ENCODE measurements around the gene HOXD12.

HOXD12 gene

DNA sequence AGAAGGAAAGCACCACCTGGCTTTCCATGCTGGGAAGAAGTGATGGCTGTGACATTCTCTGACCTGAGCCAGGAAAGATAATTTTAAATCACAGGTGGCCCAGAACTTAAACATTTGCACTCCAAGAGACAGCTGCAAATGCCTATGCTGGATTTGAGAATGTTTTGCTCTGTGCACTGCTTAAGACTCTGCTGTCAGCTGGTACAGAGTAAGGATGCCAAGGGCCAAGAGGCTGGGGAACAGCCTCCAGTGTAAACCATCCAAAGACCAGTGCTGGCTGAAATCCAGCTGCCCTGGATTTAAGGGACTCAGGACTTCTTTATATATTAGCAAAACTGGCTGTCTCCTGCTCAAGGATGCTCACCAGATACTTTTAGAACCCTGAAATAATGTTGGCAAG is 33.8 kb downstream of the HOXD12 start:
- Histone ChIP-seq H4K20me1 (ENCODE audit: control insufficient read depth, insufficient read depth, low read depth, low read length) (no peaks in the 10 kb centered on the region), H3K9me3 (ENCODE audit: control insufficient read depth, insufficient read depth, low read length) (no peaks in the 10 kb centered on the region), H3K36me3 (ENCODE audit: control insufficient read depth, low read length) (no peaks in the 10 kb centered on the region), H3K27ac (ENCODE audit: low read depth, low read length) (no peak overlapping the region), H3K79me2 (ENCODE audit: control insufficient read depth, low read length) (no peaks in the 10 kb centered on the region), H3K4me1 (ENCODE audit: control insufficient read depth, low read length) (no peaks in the 10 kb centered on the region), H3K4me2 (ENCODE audit: low read length) (no peak overlapping the region), H3K9me2 (replicated peaks; ENCODE audit: control insufficient read depth, low read length) (no peaks in the 10 kb centered on the region), H3K27me3 (ENCODE audit: control insufficient read depth, low read length) (peaks cover 8% of the 10 kb centered on the region; the same call in 1 of the 2 replicates), H3F3A (ENCODE audit: control insufficient read depth, insufficient read depth) (no peaks in the 10 kb centered on the region), H3K4me3 (ENCODE audit: low read length) (no peak overlapping the region)
- no peak for TF ChIP-seq EZH2phosphoT487 (IDR thresholded peaks at IDR 0.05; ENCODE audit: borderline replicate concordance, low read length)
- TF ChIP-seq CTCF (IDR thresholded peaks at IDR 0.05; ENCODE audit: low read depth, low read length, poor library complexity, severe bottlenecking) = no peak

GRCh38 chr2:176134035-176134434 is 34.4 kb downstream of the HOXD12 start:
- no peak for TF ChIP-seq EZH2phosphoT487 (IDR thresholded peaks at IDR 0.05; ENCODE audit: borderline replicate concordance, low read length)
- TF ChIP-seq CTCF (IDR thresholded peaks at IDR 0.05; ENCODE audit: low read depth, low read length, poor library complexity, severe bottlenecking) = no peak
- Histone ChIP-seq H3K9me3 (ENCODE audit: control insufficient read depth, insufficient read depth, low read length) (no peaks in the 10 kb centered on the region), H3K27ac (ENCODE audit: low read depth, low read length) (no peak overlapping the region), H3K79me2 (ENCODE audit: control insufficient read depth, low read length) (no peaks in the 10 kb centered on the region), H3K4me2 (ENCODE audit: low read length) (no peak overlapping the region), H3K36me3 (ENCODE audit: control insufficient read depth, low read length) (no peaks in the 10 kb centered on the region), H3K27me3 (ENCODE audit: control insufficient read depth, low read length) (peaks cover 8% of the 10 kb centered on the region; the same call in 1 of the 2 replicates), H3K4me3 (ENCODE audit: low read length) (no peak overlapping the region), H4K20me1 (ENCODE audit: control insufficient read depth, insufficient read depth, low read depth, low read length) (no peaks in the 10 kb centered on the region), H3F3A (ENCODE audit: control insufficient read depth, insufficient read depth) (no peaks in the 10 kb centered on the region), H3K4me1 (ENCODE audit: control insufficient read depth, low read length) (no peaks in the 10 kb centered on the region), H3K9me2 (replicated peaks; ENCODE audit: control insufficient read depth, low read length) (no peaks in the 10 kb centered on the region)

DNA sequence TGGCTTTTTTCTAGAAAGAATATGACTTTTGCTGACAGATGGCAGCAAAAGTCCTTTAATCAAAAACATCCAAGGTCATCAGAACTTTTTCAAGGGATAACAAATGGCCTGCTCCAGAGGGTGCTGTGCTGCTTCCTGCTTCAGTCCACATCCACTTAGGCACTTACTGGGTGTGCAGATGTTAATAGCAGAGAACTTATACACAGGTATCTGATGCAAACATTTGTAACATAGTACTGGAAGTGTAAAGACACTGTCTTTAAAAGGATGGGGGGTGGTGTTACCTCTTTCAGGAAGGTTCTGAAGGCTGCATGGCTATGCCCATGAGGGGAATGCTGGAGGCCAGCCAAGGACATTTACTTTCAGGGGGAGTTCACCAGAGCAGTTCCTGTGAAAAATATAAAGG is 35.4 kb downstream of the HOXD12 start:
- H3K4me1 ChIP-seq (ENCODE audit: control insufficient read depth, low read length) = no peaks in the 10 kb centered on the region
- H3K27ac ChIP-seq (ENCODE audit: low read depth, low read length) = no peak overlapping the region
- TF ChIP-seq CTCF (IDR thresholded peaks at IDR 0.05; ENCODE audit: low read depth, low read length, poor library complexity, severe bottlenecking) = no peak
- TF ChIP-seq EZH2phosphoT487 (IDR thresholded peaks at IDR 0.05; ENCODE audit: borderline replicate concordance, low read length) = no peak
- H3K79me2 ChIP-seq (ENCODE audit: control insufficient read depth, low read length) = no peaks in the 10 kb centered on the region
- no peaks in the 10 kb centered on the region for H4K20me1 ChIP-seq (ENCODE audit: control insufficient read depth, insufficient read depth, low read depth, low read length)
- no peaks in the 10 kb centered on the region for H3K9me3 ChIP-seq (ENCODE audit: control insufficient read depth, insufficient read depth, low read length)
- H3K9me2 ChIP-seq (replicated peaks; ENCODE audit: control insufficient read depth, low read length) = no peaks in the 10 kb centered on the region
- H3K4me3 ChIP-seq (ENCODE audit: low read length) = no peak overlapping the region
- no peak overlapping the region for H3K4me2 ChIP-seq (ENCODE audit: low read length)
- H3K27me3 ChIP-seq (ENCODE audit: control insufficient read depth, low read length) = peaks cover 8% of the 10 kb centered on the region; the same call in 1 of the 2 replicates
- H3F3A ChIP-seq (ENCODE audit: control insufficient read depth, insufficient read depth) = no peaks in the 10 kb centered on the region
- H3K36me3 ChIP-seq (ENCODE audit: control insufficient read depth, low read length) = no peaks in the 10 kb centered on the region

Data from DOHH2 (cell line).